Measurements from ENCODE around the gene CNR2.

DNA sequence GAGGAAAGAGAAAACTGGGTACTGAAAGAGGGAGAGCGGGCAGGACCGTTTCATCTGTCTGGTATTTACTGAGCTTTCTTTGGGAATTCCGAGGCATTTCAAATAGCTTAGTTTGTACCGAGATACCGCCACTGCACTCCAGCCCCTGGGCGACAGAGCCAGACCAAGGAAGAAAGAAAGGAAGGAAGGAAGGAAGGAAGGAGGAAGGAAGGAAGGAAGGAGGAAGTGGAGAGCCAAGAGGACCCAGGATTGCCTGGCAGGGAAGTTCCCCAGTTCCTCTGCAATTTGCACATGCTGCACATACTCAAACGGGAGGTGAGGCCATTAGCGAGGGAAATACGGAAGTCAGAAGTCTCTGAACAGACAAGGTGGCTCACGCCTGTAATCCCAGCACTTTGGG lies 44.1 kb downstream of the CNR2 start:
- TF ChIP-seq OSR1 (CRISPR knock-in tag; IDR thresholded peaks at IDR 0.05) (no peak), RARB (CRISPR knock-in tag; IDR thresholded peaks at IDR 0.05) (no peak), TOX (CRISPR knock-in tag; IDR thresholded peaks at IDR 0.05; ENCODE audit: borderline replicate concordance) (no peak), ZFP30 (CRISPR knock-in tag; IDR thresholded peaks at IDR 0.05) (no peak), ZFP3 (CRISPR knock-in tag; IDR thresholded peaks at IDR 0.05) (no peak), ZNF565 (CRISPR knock-in tag; conservative IDR thresholded peaks at IDR 0.05; ENCODE audit: low read depth) (no peak), ZNF8 (CRISPR knock-in tag; IDR thresholded peaks at IDR 0.05) (no peak), ARNTL (CRISPR knock-in tag; IDR thresholded peaks at IDR 0.05; ENCODE audit: borderline replicate concordance, low read depth) (no peak), BACH2 (CRISPR knock-in tag; IDR thresholded peaks at IDR 0.05; ENCODE audit: borderline replicate concordance) (no peak), ZNF70 (CRISPR knock-in tag; IDR thresholded peaks at IDR 0.05) (no peak)
- TF ChIP-seq, protein P1, sequence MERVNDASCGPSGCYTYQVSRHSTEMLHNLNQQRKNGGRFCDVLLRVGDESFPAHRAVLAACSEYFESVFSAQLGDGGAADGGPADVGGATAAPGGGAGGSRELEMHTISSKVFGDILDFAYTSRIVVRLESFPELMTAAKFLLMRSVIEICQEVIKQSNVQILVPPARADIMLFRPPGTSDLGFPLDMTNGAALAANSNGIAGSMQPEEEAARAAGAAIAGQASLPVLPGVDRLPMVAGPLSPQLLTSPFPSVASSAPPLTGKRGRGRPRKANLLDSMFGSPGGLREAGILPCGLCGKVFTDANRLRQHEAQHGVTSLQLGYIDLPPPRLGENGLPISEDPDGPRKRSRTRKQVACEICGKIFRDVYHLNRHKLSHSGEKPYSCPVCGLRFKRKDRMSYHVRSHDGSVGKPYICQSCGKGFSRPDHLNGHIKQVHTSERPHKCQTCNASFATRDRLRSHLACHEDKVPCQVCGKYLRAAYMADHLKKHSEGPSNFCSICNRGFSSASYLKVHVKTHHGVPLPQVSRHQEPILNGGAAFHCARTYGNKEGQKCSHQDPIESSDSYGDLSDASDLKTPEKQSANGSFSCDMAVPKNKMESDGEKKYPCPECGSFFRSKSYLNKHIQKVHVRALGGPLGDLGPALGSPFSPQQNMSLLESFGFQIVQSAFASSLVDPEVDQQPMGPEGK (CRISPR knock-in tag; IDR thresholded peaks at IDR 0.05; ENCODE audit: borderline replicate concordance), result no peak
- TF ChIP-seq, protein P2, sequence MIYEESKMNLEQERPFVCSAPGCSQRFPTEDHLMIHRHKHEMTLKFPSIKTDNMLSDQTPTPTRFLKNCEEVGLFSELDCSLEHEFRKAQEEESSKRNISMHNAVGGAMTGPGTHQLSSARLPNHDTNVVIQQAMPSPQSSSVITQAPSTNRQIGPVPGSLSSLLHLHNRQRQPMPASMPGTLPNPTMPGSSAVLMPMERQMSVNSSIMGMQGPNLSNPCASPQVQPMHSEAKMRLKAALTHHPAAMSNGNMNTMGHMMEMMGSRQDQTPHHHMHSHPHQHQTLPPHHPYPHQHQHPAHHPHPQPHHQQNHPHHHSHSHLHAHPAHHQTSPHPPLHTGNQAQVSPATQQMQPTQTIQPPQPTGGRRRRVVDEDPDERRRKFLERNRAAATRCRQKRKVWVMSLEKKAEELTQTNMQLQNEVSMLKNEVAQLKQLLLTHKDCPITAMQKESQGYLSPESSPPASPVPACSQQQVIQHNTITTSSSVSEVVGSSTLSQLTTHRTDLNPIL (CRISPR knock-in tag; IDR thresholded peaks at IDR 0.05; ENCODE audit: low read depth), result no peak
- TF ChIP-seq, protein P3, sequence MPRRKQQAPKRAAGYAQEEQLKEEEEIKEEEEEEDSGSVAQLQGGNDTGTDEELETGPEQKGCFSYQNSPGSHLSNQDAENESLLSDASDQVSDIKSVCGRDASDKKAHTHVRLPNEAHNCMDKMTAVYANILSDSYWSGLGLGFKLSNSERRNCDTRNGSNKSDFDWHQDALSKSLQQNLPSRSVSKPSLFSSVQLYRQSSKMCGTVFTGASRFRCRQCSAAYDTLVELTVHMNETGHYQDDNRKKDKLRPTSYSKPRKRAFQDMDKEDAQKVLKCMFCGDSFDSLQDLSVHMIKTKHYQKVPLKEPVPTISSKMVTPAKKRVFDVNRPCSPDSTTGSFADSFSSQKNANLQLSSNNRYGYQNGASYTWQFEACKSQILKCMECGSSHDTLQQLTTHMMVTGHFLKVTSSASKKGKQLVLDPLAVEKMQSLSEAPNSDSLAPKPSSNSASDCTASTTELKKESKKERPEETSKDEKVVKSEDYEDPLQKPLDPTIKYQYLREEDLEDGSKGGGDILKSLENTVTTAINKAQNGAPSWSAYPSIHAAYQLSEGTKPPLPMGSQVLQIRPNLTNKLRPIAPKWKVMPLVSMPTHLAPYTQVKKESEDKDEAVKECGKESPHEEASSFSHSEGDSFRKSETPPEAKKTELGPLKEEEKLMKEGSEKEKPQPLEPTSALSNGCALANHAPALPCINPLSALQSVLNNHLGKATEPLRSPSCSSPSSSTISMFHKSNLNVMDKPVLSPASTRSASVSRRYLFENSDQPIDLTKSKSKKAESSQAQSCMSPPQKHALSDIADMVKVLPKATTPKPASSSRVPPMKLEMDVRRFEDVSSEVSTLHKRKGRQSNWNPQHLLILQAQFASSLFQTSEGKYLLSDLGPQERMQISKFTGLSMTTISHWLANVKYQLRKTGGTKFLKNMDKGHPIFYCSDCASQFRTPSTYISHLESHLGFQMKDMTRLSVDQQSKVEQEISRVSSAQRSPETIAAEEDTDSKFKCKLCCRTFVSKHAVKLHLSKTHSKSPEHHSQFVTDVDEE (CRISPR knock-in tag; IDR thresholded peaks at IDR 0.05), result no peak

Measured in SK-N-SH treated with all-trans-retinoic acid at 6 μM for 48 hours (cell line).